Epithelial cell of esophagus (primary cell): Measurements from ENCODE around the gene GCLM.
A peak's percentile ranks its signal among the peaks of the same experiment; 100 is the strongest.
"Not testable (repeated sequence)": the region's sequence is repeated elsewhere in the genome, so short reads cannot be mapped to it uniquely, and the experiment has no call there.

ENCODE experiments used
- DNase-seq: peaks from one replicate; pipeline ENCODE4 v3.0.0; 2010; ENCODE audit warnings: low read depth
- H3K4me3 ChIP-seq: 2 replicates; pipeline ENCODE4 v1.5.1; 2011; ENCODE audit warnings: mild to moderate bottlenecking, low read length, control low read depth
- TF ChIP-seq, protein P1 (sequence below): IDR thresholded peaks from 2 replicates; pipeline ENCODE4 v1.5.1; 2011; ENCODE audit warnings: low read depth, mild to moderate bottlenecking, low read length, control low read depth, inconsistent platforms; ENCODE audit not compliant: insufficient read depth; ENCODE audit errors: missing control alignments

GCLM gene

DNA sequence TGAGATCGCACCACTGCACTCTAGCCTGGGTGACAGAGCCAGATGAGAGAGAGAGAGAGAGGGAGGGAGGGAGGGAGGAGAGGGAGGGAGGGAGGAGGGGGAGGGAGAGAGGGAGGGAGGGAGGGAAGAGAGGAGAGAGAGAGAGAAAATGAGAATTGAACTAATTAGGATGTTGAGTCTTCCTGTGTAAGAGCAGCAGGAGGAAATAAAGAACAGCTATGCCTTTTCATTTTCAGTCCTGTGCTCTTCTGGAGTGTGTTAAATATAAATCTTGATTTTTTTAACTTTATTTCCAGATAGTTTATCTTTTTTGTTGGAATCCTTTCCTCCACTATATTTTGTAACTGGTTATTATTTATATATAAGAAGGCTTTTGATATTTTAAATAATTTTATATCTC is 57.4 kb downstream of the GCLM start:
- H3K4me3 ChIP-seq: no peak overlapping the region
- no peak for DNase-seq
- TF ChIP-seq, protein P1, sequence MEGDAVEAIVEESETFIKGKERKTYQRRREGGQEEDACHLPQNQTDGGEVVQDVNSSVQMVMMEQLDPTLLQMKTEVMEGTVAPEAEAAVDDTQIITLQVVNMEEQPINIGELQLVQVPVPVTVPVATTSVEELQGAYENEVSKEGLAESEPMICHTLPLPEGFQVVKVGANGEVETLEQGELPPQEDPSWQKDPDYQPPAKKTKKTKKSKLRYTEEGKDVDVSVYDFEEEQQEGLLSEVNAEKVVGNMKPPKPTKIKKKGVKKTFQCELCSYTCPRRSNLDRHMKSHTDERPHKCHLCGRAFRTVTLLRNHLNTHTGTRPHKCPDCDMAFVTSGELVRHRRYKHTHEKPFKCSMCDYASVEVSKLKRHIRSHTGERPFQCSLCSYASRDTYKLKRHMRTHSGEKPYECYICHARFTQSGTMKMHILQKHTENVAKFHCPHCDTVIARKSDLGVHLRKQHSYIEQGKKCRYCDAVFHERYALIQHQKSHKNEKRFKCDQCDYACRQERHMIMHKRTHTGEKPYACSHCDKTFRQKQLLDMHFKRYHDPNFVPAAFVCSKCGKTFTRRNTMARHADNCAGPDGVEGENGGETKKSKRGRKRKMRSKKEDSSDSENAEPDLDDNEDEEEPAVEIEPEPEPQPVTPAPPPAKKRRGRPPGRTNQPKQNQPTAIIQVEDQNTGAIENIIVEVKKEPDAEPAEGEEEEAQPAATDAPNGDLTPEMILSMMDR: no peak

- TF ChIP-seq, protein P1: no peak
- no peak for DNase-seq
- no peak overlapping the region for H3K4me3 ChIP-seq
Measured at GRCh38 chr1:93851327-93851712, 57.9 kb downstream of the GCLM start.

- DNase-seq: peak; percentile 68
- TF ChIP-seq, protein P1: peak; percentile 60
- H3K4me3 ChIP-seq: not testable (repeated sequence)
Measured at GRCh38 chr1:93850687-93851326, 58.4 kb downstream of the GCLM start.

DNA sequence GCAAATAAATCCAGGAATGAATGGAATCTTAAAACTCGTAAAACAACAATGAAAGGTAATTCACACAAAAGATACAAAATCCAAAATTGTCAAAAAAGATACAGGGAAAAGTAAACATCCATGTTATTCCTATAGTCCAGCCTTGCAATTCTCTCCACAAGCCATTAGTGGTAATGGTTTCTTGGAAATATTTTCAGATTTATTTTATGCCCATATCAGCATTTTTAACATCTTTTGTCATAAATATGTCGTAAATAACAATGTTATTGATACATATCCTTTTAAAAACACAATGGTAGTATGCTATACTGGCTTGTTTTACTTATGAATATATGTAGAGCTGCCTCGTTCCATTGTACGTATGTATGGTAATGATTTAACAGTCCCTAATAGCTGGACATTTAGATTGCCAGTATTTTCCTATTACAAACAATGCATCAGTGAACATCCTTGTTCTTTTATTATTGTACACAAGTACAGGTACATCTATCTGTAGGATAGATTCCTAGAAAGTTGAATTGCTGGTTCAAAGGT is 60.8 kb downstream of the GCLM start:
- TF ChIP-seq, protein P1: no peak
- no peak for DNase-seq
- H3K4me3 ChIP-seq: peak overlapping the region; percentile 74

DNA sequence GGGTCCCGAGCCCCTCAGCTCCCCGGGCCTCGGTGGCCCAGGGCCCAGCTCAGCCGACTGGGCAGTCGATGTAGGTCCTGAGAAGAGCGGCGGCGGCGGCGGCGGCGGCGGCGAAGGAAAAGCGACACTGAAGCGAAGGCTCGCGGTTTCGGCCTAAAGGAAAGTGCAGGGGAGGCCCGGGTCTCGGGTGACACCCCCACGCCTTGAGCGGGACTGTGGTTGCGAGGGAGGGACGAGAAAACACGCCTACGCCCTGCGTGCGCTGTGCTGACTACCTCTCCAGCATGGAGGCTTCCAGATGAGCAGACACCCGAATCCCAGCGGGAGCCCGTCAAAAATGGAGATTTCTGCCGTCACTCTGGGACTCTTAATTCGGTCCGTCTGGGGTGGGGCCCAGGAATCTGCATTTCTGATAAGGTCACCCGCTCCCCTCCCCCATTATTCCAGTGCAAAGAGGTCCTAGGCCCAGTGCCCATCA is 61.4 kb downstream of the GCLM start:
- TF ChIP-seq, protein P1: no peak
- peak; percentile 68 for DNase-seq

DNA sequence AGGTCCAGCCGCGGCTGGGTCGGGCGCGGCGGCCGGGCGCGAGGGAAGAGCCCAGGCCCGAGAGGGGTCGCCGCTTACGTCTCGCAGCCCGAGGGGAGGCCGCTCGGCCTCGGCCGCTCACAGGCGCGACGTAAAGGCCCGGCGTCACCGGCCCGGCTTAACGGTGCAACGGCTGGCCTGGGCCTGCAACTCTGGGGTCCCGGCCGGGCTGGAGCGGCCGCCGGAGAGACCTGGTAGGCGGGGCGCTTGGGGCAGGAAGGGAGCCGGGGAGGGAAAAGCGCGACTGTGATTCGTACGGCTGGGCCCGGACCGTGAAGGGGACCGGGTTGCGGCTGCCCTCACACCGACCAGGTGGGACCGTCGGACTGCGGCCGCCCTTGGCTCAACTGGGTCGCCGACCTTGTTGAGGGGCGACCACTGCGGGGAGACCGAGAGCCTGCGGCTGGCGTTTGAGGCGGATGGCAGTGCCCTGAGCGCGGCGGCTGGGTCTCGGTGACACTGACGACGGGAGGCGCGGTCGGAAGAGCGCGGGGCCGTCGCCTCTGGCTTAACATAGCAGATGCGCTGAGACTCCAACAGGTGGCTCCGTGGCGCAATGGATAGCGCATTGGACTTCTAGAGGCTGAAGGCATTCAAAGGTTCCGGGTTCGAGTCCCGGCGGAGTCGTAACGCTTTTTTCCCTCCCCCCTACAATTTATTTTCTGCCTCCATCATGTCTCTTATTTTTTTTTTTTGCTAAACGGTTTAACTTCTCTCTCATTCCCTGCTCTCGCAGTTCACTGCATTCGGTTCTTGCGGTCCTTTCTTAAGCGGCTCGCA is 62.0 kb downstream of the GCLM start:
- TF ChIP-seq, protein P1: peak; percentile 8
- peak; percentile 87 for DNase-seq
- H3K4me3 ChIP-seq: peak overlapping the region; percentile 74

More for the DNA sequence above, 61.4 kb downstream of the GCLM start:
- H3K4me3 ChIP-seq: peak overlapping the region; percentile 74
